ENCODE data around the gene SLC6A4.

The SLC6A4 gene

DNA sequence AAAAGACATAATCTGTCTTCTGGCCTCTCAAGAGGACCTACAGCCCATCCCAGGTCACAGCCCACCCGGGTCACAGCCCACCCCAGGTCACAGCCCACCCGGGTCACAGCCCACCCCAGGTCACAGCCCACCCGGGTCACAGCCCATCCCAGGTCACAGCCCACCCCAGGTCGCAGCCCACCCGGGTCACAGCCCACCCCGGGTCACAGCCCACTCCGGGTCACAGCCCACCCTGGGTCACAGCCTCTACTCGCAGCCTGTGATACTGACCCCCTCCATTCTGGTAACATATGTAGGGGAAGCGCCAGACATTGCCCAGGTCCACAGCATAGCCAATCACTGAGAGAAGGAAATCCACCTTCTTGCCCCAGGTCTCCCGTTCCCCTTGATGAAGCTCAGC, 14.2 kb downstream of the SLC6A4 start:
- no peak for TF ChIP-seq CTCF (conservative IDR thresholded peaks at IDR 0.05)
- no peak for TF ChIP-seq ZFX (IDR thresholded peaks at IDR 0.05)

GRCh38 chr17:30220414-30220813, 15.1 kb downstream of the SLC6A4 start:
- no peak overlapping the region for H3K27ac ChIP-seq
- TF ChIP-seq CTCF (conservative IDR thresholded peaks at IDR 0.05) (no peak), ZFX (IDR thresholded peaks at IDR 0.05) (no peak)

More for the DNA sequence above, 14.2 kb downstream of the SLC6A4 start:
- H3K27ac ChIP-seq, result no peak overlapping the region

GRCh38 chr17:30219833-30220232, 15.7 kb downstream of the SLC6A4 start:
- TF ChIP-seq CTCF (conservative IDR thresholded peaks at IDR 0.05), result no peak
- TF ChIP-seq ZFX (IDR thresholded peaks at IDR 0.05), result no peak
- no peak overlapping the region for H3K27ac ChIP-seq

DNA sequence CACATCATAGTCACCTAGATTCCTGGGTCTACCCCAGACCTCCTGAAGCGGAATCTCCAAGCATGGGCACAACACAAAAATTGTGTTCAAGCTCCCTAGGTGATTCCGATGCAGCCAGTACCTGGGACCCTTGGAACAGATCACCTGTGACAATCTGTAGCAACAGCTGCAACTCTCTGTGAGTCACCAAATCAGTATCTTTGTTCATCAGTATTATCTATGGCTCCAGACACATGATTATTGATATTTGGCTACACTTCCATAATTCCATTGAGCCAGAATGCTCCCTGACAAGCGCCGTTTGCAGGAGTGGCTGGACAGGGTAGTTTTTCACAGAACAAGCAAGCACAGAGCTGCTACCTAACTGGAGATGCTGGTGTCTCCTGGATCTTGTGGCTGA, 16.2 kb downstream of the SLC6A4 start:
- TF ChIP-seq ZFX (IDR thresholded peaks at IDR 0.05) (no peak), CTCF (conservative IDR thresholded peaks at IDR 0.05) (no peak)

DNA sequence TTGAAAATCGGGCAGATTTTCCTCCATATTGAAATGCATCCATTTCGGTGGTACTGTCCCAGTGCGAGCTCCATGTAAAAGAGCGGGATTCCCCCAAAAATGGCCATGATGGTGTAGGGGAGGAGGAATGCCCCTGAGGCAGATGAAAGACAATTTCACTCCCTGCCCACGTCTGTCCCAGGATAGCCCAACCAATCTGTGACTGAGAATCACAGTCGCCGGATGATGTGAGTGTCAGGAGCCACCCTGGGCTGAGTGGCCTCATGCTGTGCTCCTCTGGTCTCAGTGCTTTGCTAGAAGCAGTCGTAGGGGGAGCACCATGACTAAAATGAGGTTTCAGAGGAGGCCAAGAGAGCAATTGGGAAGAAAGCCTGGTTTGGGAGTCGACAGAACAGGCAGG, 16.7 kb downstream of the SLC6A4 start:
- H3K27ac ChIP-seq, result no peak overlapping the region
- TF ChIP-seq CTCF (conservative IDR thresholded peaks at IDR 0.05) (no peak), ZFX (IDR thresholded peaks at IDR 0.05) (no peak)

More for the DNA sequence above, 16.2 kb downstream of the SLC6A4 start:
- H3K27ac ChIP-seq, result no peak overlapping the region

DNA sequence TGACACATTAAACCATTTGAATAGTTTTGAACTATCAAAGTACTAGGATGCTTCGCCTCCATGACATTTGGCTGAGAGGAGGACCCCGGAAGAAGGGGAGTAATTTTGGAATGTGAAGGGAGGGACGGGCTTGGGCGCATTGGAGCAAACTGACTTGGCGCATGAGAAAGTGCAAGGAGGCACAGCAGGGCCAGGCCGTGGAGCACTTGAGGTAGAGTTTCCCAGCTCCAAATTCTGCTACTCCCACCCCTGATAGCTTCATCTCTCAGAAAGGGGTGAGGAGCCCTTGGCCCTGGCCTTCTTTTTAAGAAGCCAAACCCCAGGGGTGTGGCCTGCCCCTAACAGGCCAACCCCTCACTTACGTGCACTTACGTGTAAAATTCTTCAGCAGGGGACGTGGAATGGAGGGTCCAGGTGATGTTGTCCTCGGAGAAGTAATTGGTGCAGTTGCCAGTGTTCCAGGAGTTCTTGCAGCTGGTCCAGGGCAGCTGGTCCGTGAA, 17.7 kb downstream of the SLC6A4 start:
- no peak overlapping the region for H3K27ac ChIP-seq
- TF ChIP-seq ZFX (IDR thresholded peaks at IDR 0.05), result no peak
- TF ChIP-seq CTCF (conservative IDR thresholded peaks at IDR 0.05), result no peak

GRCh38 chr17:30217054-30217453, 18.4 kb downstream of the SLC6A4 start:
- no peak overlapping the region for H3K27ac ChIP-seq
- TF ChIP-seq ZFX (IDR thresholded peaks at IDR 0.05), result no peak

- H3K27ac ChIP-seq, result no peak overlapping the region
- TF ChIP-seq CTCF (conservative IDR thresholded peaks at IDR 0.05), result no peak
- TF ChIP-seq ZFX (IDR thresholded peaks at IDR 0.05), result no peak
These were observed 22.7 kb downstream of the SLC6A4 start for GRCh38 chr17:30212750-30213149.

Measured in C4-2B (cell line).